Esophagus muscularis mucosa (tissue), 4 donors: ENCODE results near the gene SPATA33. TPM values are rescaled to one million over a fixed set of nuclear protein-coding genes. Genes with fewer than 3 reads are reported as not detected.

Source experiments
- DNase-seq: peaks from one replicate; pipeline ENCODE4 v3.0.0-alpha.2; 2017; ENCODE audit errors: extremely low spot score
- H3K27ac ChIP-seq, 4 donors: fragments of 200-600 bp; sonication (generic); replicated peaks in 1 of 4; 1 replicate in 3 of 4; 2 replicates in 1 of 4; pipeline ENCODE4 v1.5.1; 2016 to 2019; ENCODE audit warnings: mild to moderate bottlenecking in 1 of 4
- H3K27me3 ChIP-seq, 4 donors: fragments of 200-600 bp; sonication (generic); one replicate each; pipeline versions ENCODE4 v1.5.1 to v1.6.0; 2016 to 2019
- H3K36me3 ChIP-seq, 4 donors: fragments of 200-600 bp; sonication (generic); one replicate each; pipeline ENCODE4 v1.5.1; 2016 to 2019
- H3K4me1 ChIP-seq, 4 donors: fragments of 200-600 bp; sonication (generic); one replicate each; pipeline ENCODE4 v1.5.1; 2016 to 2019
- H3K4me3 ChIP-seq, 4 donors: fragments of 200-600 bp; sonication (generic); 1 replicate in 2 of 4; 2 replicates in 2 of 4; pipeline ENCODE4 v1.5.1; 2016 to 2019; ENCODE audit warnings: mild to moderate bottlenecking in 4 of 4, moderate library complexity in 1 of 4
- H3K9me3 ChIP-seq, 4 donors: fragments of 200-600 bp; sonication (generic); 1 replicate in 3 of 4; 2 replicates in 1 of 4; pipeline ENCODE4 v1.5.1; 2016 to 2019
- CTCF ChIP-seq, 3 experiments: fragments of 200-600 bp in 2 of 3; fragments of 450-650 bp in 1 of 3; sonication (generic) in 2 of 3; IDR thresholded peaks; one replicate each; pipeline ENCODE4 v1.5.1; 2017 to 2019; ENCODE audit warnings: antibody characterized with exemption in 3 of 3, mild to moderate bottlenecking in 2 of 3, moderate library complexity in 1 of 3
- EP300 ChIP-seq: sonication (generic); formaldehyde crosslinking; IDR thresholded peaks from one replicate; pipeline ENCODE4 v1.6.1; 2017; ENCODE audit warnings: antibody characterized with exemption
- POLR2A ChIP-seq: fragments of 450-650 bp; IDR thresholded peaks from one replicate; pipeline ENCODE4 v1.6.1; 2017; ENCODE audit warnings: antibody characterized with exemption, moderate library complexity, mild to moderate bottlenecking, low read depth
- POLR2AphosphoS5 ChIP-seq, 2 donors: sonication (generic); formaldehyde crosslinking; IDR thresholded peaks; one replicate each; pipeline ENCODE4 v1.6.1; 2017; ENCODE audit warnings: antibody characterized with exemption in 2 of 2
- WGBS: methylation state at CpG from one replicate; pipeline ENCODE4 v1.1.5; 2018; 5-methylcytosine and 5-hydroxymethylcytosine counted together
- intact Hi-C: fragments of 100-400 bp; cut with DNase I; formaldehyde crosslinking; loops from one replicate; pipeline ENCODE4 v1.15.1; 2023
- total RNA-seq, 4 donors: library from RNA; depleted of rRNA; stranded (reverse); fragments of >200 nt; gene quantifications; one replicate each; pipeline versions ENCODE4 v1.1.0 to v1.2.1, GENCODE V29; 2016

The SPATA33 gene
- total RNA-seq, 4 donors from 2014 or later: 2.2 to 4.9 (median 3.6) TPM

DNA sequence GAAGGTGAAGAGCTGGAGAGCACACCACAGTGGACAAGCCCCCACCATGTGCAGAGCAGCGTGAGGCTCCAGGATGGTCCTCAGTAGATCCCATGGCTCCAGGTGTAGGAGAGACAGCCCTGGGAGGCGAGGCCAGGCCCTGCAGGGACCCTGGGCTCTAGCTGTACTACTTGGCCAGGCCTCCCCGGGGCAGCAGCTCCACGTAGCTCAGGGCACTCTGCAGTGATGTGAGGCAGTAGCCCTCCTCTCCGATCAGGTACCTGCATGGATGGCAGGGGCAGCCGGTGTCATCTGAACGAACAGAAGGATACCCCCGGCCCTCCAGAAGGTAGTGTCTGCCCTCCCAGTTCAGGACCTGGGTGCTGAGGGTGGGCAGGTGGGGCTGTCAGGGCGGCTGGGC is 50.1 kb downstream of the SPATA33 start:
- intact Hi-C loops: loop anchor here (10.0 kb wide), 1 partner anchor 157 kb away; no protein-coding TSS in a partner anchor
- no peak for DNase-seq
- Histone ChIP-seq H3K27me3 (peaks cover 0 to 13% (median 3%) of the 10 kb centered on the region in 4 donors), H3K9me3 (no peaks in the 10 kb centered on the region), H3K36me3 (peaks cover 0 to 7% (median 2%) of the 10 kb centered on the region in 4 donors), H3K27ac (no peak overlapping the region), H3K4me1 (peaks cover 0 to 28% (median 22%) of the 10 kb centered on the region in 4 donors), H3K4me3 (no peak overlapping the region)
- WGBS: 83% methylated on average over 9 of the region's 9 CpGs
- TF ChIP-seq POLR2A: no peak

GRCh38 chr16:89708481-89708931 is 50.9 kb downstream of the SPATA33 start:
- Histone ChIP-seq H3K27me3 (peaks cover 0 to 18% (median 3%) of the 10 kb centered on the region in 4 donors), H3K27ac (no peak overlapping the region), H3K9me3 (no peaks in the 10 kb centered on the region), H3K4me3 (no peak overlapping the region), H3K36me3 (peaks cover 0 to 7% (median 2%) of the 10 kb centered on the region in 4 donors), H3K4me1 (peaks cover 0 to 28% (median 22%) of the 10 kb centered on the region in 4 donors)
- TF ChIP-seq POLR2AphosphoS5 (IDR thresholded peaks at IDR 0.05): no peak
- no peak for TF ChIP-seq CTCF (IDR thresholded peaks at IDR 0.05)
- TF ChIP-seq EP300: no peak
- no peak for TF ChIP-seq POLR2A
- no peak for DNase-seq
- intact Hi-C loops: loop anchor here (10.0 kb wide), 1 partner anchor 156 kb away; no protein-coding TSS in a partner anchor
- 100% methylated on average over 2 of the region's 19 CpGs for WGBS

DNA sequence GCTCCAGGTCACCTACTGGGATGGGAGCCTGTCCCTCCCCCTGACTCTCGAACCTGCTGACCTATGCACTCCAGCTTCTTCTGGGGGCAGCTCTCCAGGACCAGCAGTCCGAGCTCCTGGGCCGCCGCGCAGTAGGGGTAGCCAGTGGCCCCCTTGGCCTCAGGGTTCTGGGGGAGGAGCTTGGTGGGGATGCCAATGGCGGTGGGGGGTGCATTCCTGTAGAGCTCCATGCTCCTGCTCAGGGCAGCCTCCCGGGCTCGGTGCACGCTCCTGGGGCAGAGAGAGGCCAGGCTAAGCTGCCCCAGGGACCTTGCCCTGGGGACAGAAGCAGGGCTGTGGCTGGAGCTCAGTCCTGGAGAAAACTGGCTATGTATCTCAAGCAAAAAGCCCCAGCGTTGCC is 51.5 kb downstream of the SPATA33 start:
- intact Hi-C loops: loop anchor here (10.0 kb wide), 1 partner anchor 156 kb away; no protein-coding TSS in a partner anchor
- H3K9me3 ChIP-seq: no peaks in the 10 kb centered on the region
- H3K4me1 ChIP-seq: peaks cover 0 to 28% (median 22%) of the 10 kb centered on the region in 4 donors
- WGBS: 80% methylated on average over 9 of the region's 10 CpGs
- no peak overlapping the region for H3K27ac ChIP-seq
- H3K4me3 ChIP-seq: no peak overlapping the region
- peaks cover 0 to 18% (median 3%) of the 10 kb centered on the region in 4 donors for H3K27me3 ChIP-seq
- no peak for DNase-seq
- peaks cover 0 to 7% (median 2%) of the 10 kb centered on the region in 4 donors for H3K36me3 ChIP-seq
- no peak for TF ChIP-seq POLR2AphosphoS5 (IDR thresholded peaks at IDR 0.05)
- TF ChIP-seq POLR2A: no peak
- TF ChIP-seq CTCF (IDR thresholded peaks at IDR 0.05): no peak
- no peak for TF ChIP-seq EP300

GRCh38 chr16:89709716-89710432 is 52.2 kb downstream of the SPATA33 start:
- H3K9me3 ChIP-seq: no peaks in the 10 kb centered on the region
- H3K36me3 ChIP-seq: peaks cover 0 to 7% (median 2%) of the 10 kb centered on the region in 4 donors
- H3K4me3 ChIP-seq: no peak overlapping the region
- intact Hi-C loops: loop anchor here (10.0 kb wide), 1 partner anchor 155 kb away; no protein-coding TSS in a partner anchor
- no peak for TF ChIP-seq POLR2AphosphoS5 (IDR thresholded peaks at IDR 0.05)
- TF ChIP-seq POLR2A: no peak
- no peak for TF ChIP-seq CTCF (IDR thresholded peaks at IDR 0.05)
- TF ChIP-seq EP300: no peak
- no peak for DNase-seq
- WGBS: 83% methylated on average over 19 of the region's 19 CpGs
- peaks cover 0 to 28% (median 22%) of the 10 kb centered on the region in 4 donors for H3K4me1 ChIP-seq
- H3K27me3 ChIP-seq: peaks cover 0 to 18% (median 3%) of the 10 kb centered on the region in 4 donors
- H3K27ac ChIP-seq: no peak overlapping the region

DNA sequence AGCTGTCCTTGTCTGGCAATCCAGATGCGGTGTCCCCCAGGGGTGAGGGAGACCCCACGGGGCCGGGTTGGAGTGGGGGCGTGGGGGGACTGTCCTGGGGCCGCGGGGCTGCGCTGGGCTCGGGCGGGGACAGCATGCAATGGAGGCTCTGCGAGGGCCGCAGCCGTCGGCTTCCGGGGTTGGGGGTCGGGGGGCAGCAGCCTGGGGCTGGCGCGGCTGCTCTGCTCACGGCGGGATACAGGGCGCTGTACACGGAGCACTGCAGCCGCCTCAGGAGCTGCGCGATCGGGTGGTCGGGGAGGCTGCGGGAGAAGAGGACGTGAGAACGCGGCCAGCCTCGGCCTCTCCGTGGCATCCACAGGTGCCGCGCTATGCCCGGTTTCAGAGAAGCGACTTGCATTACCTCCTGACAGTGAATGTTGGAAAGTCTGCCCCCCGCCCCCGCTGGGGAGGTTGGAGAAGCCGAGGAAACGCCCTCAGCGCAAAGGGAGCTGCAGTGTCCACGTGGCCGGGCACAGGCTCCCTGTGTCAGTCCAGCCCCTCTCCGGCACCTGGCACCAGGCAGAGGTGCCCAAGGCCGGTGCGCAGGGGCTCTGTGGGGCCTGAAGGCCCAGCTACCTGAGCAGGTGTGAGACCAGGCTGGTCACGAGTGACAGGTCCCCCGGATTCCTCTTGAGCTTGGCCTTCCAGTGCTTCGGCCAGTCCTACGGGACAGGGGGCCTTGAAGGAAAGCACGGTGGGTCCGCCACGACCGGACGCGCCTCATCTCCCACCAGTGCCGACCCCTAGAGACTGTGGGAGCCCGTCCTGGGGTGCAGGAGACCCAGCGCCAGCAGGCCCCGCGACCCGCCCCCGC is 53.3 kb downstream of the SPATA33 start:
- TF ChIP-seq POLR2A (no peak), POLR2AphosphoS5 (IDR thresholded peaks at IDR 0.05) (no peak)
- no peak for DNase-seq
- Histone ChIP-seq H3K4me1 (peaks cover 0 to 22% (median 17%) of the 10 kb centered on the region in 4 donors), H3K27ac (no peak overlapping the region), H3K27me3 (peaks cover 0 to 18% (median 3%) of the 10 kb centered on the region in 4 donors), H3K9me3 (no peaks in the 10 kb centered on the region), H3K36me3 (peaks cover 0 to 10% (median 4%) of the 10 kb centered on the region in 4 donors), H3K4me3 (no peak overlapping the region)
- WGBS: 79% methylated on average over 31 of the region's 63 CpGs
- intact Hi-C loops: no loop called here
